H1 (cell line): ENCODE data around the gene HECTD4. TPM values are rescaled to one million over a fixed set of nuclear protein-coding genes. Genes with fewer than 3 reads are reported as not detected.
A peak's percentile ranks its signal among the peaks of the same experiment; 100 is the strongest.

Experiments
- CTCF ChIA-PET: fragments of 300-600 bp; sonication (Branson Sonifier 250); formaldehyde crosslinking; loops from one replicate; lab custom pipeline; 2021; ENCODE audit not compliant: partially characterized antibody; lab: Charles Lee
- POLR2A ChIA-PET: fragments of 300-600 bp; sonication (Branson Sonifier 250); formaldehyde crosslinking; loops from one replicate; lab custom pipeline; 2021; ENCODE audit warnings: inconsistent platforms; ENCODE audit not compliant: partially characterized antibody; lab: Charles Lee
- DNase-seq, 2 experiments: peaks; one replicate each; pipeline versions ENCODE4 v3.0.0 to v3.0.0-alpha.2; 2010 to 2022; ENCODE audit warnings: low spot score in 2 of 2, low read depth in 1 of 2, mixed read lengths in 1 of 2
- FAIRE-seq: peaks from 2 replicates; lab custom pipeline; 2011; peaks lifted over from hg19 to GRCh38; lab: Jason Lieb, UNC
- H2AFZ ChIP-seq: 2 replicates; pipeline ENCODE4 v1.8.1; 2012; ENCODE audit warnings: low read length, inconsistent platforms
- H2AK5ac ChIP-seq: 2 replicates; pipeline ENCODE4 v1.6.1; 2013; ENCODE audit warnings: low read depth, low read length
- H2BK120ac ChIP-seq: replicated peaks from 2 replicates; pipeline ENCODE3; 2013; ENCODE audit warnings: low read depth, low read length, inconsistent platforms
- H2BK12ac ChIP-seq: 2 replicates; pipeline ENCODE4 v1.6.1; 2013; ENCODE audit warnings: low read depth, low read length
- H2BK15ac ChIP-seq: 2 replicates; pipeline ENCODE4 v1.6.1; 2013; ENCODE audit warnings: low read length
- H2BK20ac ChIP-seq: 2 replicates; pipeline ENCODE4 v1.6.1; 2013; ENCODE audit warnings: low read length
- H2BK5ac ChIP-seq: 2 replicates; pipeline ENCODE4 v1.6.1; 2013; ENCODE audit warnings: low read depth, low read length
- H3K14ac ChIP-seq: 2 replicates; pipeline ENCODE4 v1.6.1; 2013; ENCODE audit warnings: inconsistent platforms; ENCODE audit not compliant: insufficient read length
- H3K18ac ChIP-seq: 2 replicates; pipeline ENCODE4 v1.6.1; 2013; ENCODE audit warnings: low read length; ENCODE audit errors: extremely low read depth
- H3K23ac ChIP-seq: 2 replicates; pipeline ENCODE4 v1.6.1; 2013; ENCODE audit warnings: inconsistent platforms; ENCODE audit not compliant: insufficient read length
- H3K23me2 ChIP-seq: 2 replicates; pipeline ENCODE4 v1.6.1; 2013; ENCODE audit warnings: low read depth, low read length
- H3K27ac ChIP-seq: 2 replicates; pipeline ENCODE4 v1.6.1; 2011; ENCODE audit warnings: low read depth, low read length, inconsistent platforms
- H3K27me3 ChIP-seq, 4 experiments: replicated peaks in 1 of 4; 1 replicate in 1 of 4; 2 replicates in 3 of 4; pipeline versions ENCODE4 v1.6.1 to v1.8.1; 2011 to 2013; ENCODE audit warnings: low read length in 3 of 4, mild to moderate bottlenecking in 3 of 4, inconsistent platforms in 2 of 4, mixed read lengths in 2 of 4, moderate library complexity in 1 of 4; ENCODE audit not compliant: control insufficient read depth in 3 of 4, insufficient read depth in 3 of 4; ENCODE audit errors: extremely low read depth in 1 of 4
- H3K36me3 ChIP-seq, 4 experiments: 2 replicates each; pipeline versions ENCODE4 v1.6.1 to v1.8.1; 2011 to 2013; ENCODE audit warnings: mild to moderate bottlenecking in 4 of 4, low read length in 3 of 4, moderate library complexity in 2 of 4, control low read depth in 1 of 4, inconsistent platforms in 1 of 4; ENCODE audit not compliant: insufficient read depth in 4 of 4, control insufficient read depth in 2 of 4
- H3K4ac ChIP-seq: replicated peaks from 2 replicates; pipeline ENCODE3; 2013; ENCODE audit warnings: low read length, low read depth, mixed read lengths, inconsistent platforms; ENCODE audit not compliant: insufficient read length
- H3K4me1 ChIP-seq, 4 experiments: replicated peaks in 1 of 4; 1 replicate in 1 of 4; 2 replicates in 3 of 4; pipeline versions ENCODE4 v1.6.1 to v1.8.1; 2011 to 2013; ENCODE audit warnings: low read length in 3 of 4, inconsistent platforms in 2 of 4, mixed read lengths in 1 of 4; ENCODE audit not compliant: insufficient read depth in 4 of 4, control insufficient read depth in 3 of 4
- H3K4me2 ChIP-seq, 2 experiments: 2 replicates each; pipeline versions ENCODE4 v1.6.1 to v1.8.1; 2011 to 2013; ENCODE audit warnings: low read depth in 2 of 2, low read length in 2 of 2, control low read depth in 1 of 2, inconsistent platforms in 1 of 2, mild to moderate bottlenecking in 1 of 2; ENCODE audit not compliant: insufficient read depth in 1 of 2
- H3K4me3 ChIP-seq, 4 experiments: fragments of 200-600, 300-600 bp in 1 of 4; sonication (generic), shearing (Covaris generic), sonication (Bioruptor Twin) in 1 of 4; 2 replicates each; pipeline versions ENCODE4 v1.5.1 to v1.8.1; 2011 to 2016; ENCODE audit warnings: low read length in 4 of 4, low read depth in 3 of 4, control low read depth in 2 of 4, inconsistent platforms in 2 of 4, mild to moderate bottlenecking in 2 of 4, mixed read lengths in 1 of 4, moderate library complexity in 1 of 4; ENCODE audit not compliant: insufficient read depth in 2 of 4; ENCODE audit errors: extremely low read depth in 1 of 4
- H3K56ac ChIP-seq: replicated peaks from 2 replicates; pipeline ENCODE3; 2013; ENCODE audit warnings: low read depth, mild to moderate bottlenecking, mixed read lengths, low read length, inconsistent platforms; ENCODE audit not compliant: insufficient read length
- H3K79me1 ChIP-seq: 2 replicates; pipeline ENCODE4 v1.6.1; 2013; ENCODE audit warnings: low read depth, low read length, control low read depth
- H3K79me2 ChIP-seq, 2 experiments: 2 replicates each; pipeline versions ENCODE4 v1.6.1 to v1.8.1; 2012 to 2013; ENCODE audit warnings: low read length in 2 of 2, mild to moderate bottlenecking in 2 of 2, inconsistent platforms in 1 of 2; ENCODE audit not compliant: insufficient read depth in 2 of 2, control insufficient read depth in 1 of 2
- H3K9ac ChIP-seq, 4 experiments: replicated peaks in 1 of 4; 1 replicate in 1 of 4; 2 replicates in 3 of 4; pipeline versions ENCODE4 v1.6.1 to v1.8.1; 2011 to 2013; ENCODE audit warnings: low read depth in 3 of 4, low read length in 3 of 4, control low read depth in 2 of 4, mild to moderate bottlenecking in 2 of 4, moderate library complexity in 2 of 4, inconsistent platforms in 1 of 4; ENCODE audit errors: extremely low read depth in 1 of 4
- H3K9me3 ChIP-seq, 2 experiments: 2 replicates each; pipeline versions ENCODE4 v1.6.1 to v1.8.1; 2012 to 2013; ENCODE audit warnings: mild to moderate bottlenecking in 2 of 2, moderate library complexity in 2 of 2, control low read depth in 1 of 2, inconsistent platforms in 1 of 2, low read depth in 1 of 2, low read length in 1 of 2, mixed read lengths in 1 of 2; ENCODE audit not compliant: insufficient read depth in 2 of 2
- H4K20me1 ChIP-seq, 2 experiments: replicated peaks in 1 of 2; 2 replicates each; pipeline versions ENCODE3 to v1.8.1; 2011 to 2013; ENCODE audit warnings: inconsistent platforms in 2 of 2, low read length in 2 of 2, mild to moderate bottlenecking in 1 of 2; ENCODE audit not compliant: insufficient read depth in 2 of 2, control insufficient read depth in 1 of 2
- H4K5ac ChIP-seq: 2 replicates; pipeline ENCODE4 v1.6.1; 2013; ENCODE audit warnings: low read length, low read depth, mixed read lengths, inconsistent platforms; ENCODE audit not compliant: insufficient read length
- H4K8ac ChIP-seq: 2 replicates; pipeline ENCODE4 v1.8.0; 2013; ENCODE audit warnings: mild to moderate bottlenecking, moderate library complexity, low read length, inconsistent platforms; ENCODE audit not compliant: insufficient read depth; ENCODE audit errors: extremely low read depth
- H4K91ac ChIP-seq: replicated peaks from 2 replicates; pipeline ENCODE3; 2013; ENCODE audit warnings: low read length, mixed read lengths, inconsistent platforms; ENCODE audit not compliant: insufficient read length
- SIN3A ChIP-seq, 2 experiments: IDR thresholded peaks in 1 of 2; conservative IDR thresholded peaks in 1 of 2; 2 replicates each; pipeline ENCODE4 v1.6.1; 2011 to 2012; ENCODE audit warnings: low read length in 2 of 2, improper control_type of control experiment in 1 of 2, low read depth in 1 of 2, mild to moderate bottlenecking in 1 of 2
- WGBS, 2 experiments: shearing (Covaris generic) in 1 of 2; methylation state at CpG; one replicate each; pipeline versions ENCODE4 v1.1.6 to v1.1.7; 2013 to 2015; ENCODE audit warnings: low lambda C conversion rate in 2 of 2, mixed read lengths in 2 of 2, inconsistent platforms in 1 of 2, low coverage in 1 of 2, missing lambda C conversion rate in 1 of 2; ENCODE audit not compliant: insufficient replicate concordance in 2 of 2, insufficient coverage in 1 of 2, insufficient read length in 1 of 2; ENCODE audit errors: extremely low coverage in 1 of 2, missing lambda C conversion rate in 1 of 2; 5-methylcytosine and 5-hydroxymethylcytosine counted together
- polyA plus RNA-seq, 7 experiments: library from polyadenylated mRNA; depleted of rRNA in 3 of 7; stranded (reverse) in 5 of 7; unstranded in 2 of 7; fragments of >200 nt in 5 of 7; fragments of 200-250 nt in 2 of 7; gene quantifications; 1 replicate in 5 of 7; 2 replicates in 1 of 7; 4 replicates in 1 of 7; pipeline versions ENCODE4 v1.2.1 to v1.2.3, GENCODE V29; 2011 to 2013; ENCODE audit warnings: missing spikeins in 2 of 7, mixed read lengths in 2 of 7
- total RNA-seq: library from RNA; stranded (reverse); fragmentation: NEBNext Ultra II Directional; extraction: Animal tissue kit (Norgen Biotek cat#: 25700); gene quantifications from 2 replicates; pipeline ENCODE4 v1.2.1, GENCODE V29; 2021
- TF ChIP-seq, protein P1 (sequence below): IDR thresholded peaks from 2 replicates; pipeline ENCODE4 v1.6.1; 2012; ENCODE audit warnings: inconsistent platforms

The HECTD4 gene
- total and polyA plus RNA-seq, 2 of the 8 experiments (the other 6 are each of a cell fraction or from before 2014, with no cell fraction given): 6.5 to 33.7 TPM

DNA sequence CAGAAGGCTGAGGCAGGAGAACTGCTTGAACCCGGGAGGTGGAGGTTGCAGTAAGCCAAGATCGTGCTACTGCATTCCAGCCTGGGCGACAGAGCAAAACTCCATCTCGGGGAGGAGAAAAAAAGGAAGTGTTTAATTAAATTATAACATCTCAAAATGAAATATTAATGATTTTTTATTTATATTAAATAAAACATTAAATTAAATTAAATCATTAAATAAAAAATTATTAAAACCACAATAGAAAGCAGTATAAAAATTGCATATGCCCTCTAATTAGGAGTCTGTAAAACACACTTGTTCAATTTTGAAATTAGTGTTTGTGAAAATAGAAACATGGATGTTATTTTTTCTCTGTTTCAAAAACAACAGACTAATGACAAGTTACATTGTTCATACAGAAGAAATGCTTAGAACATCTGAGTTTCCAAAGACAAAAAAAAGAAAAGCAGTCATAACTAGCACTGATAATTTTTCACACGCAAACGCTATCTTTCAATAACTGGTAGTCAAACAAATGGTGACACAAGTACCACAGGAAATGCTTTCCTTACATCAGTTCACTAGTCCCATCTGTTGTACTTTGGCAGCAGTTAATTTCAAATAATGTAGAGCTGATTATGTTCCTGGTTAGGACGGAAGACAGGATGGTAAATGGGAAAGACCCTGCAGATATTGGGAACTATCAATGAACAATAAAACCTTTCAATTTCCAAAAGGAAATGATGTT is 54.9 kb downstream of the HECTD4 start:
- no peak overlapping the region for H4K91ac ChIP-seq
- CTCF ChIA-PET: no interaction called here
- H2BK120ac ChIP-seq: no peak overlapping the region
- no peak overlapping the region for H2AK5ac ChIP-seq
- H3K18ac ChIP-seq: no peak overlapping the region
- no peaks in the 10 kb centered on the region for H3K9me3 ChIP-seq
- no peak overlapping the region for H2BK20ac ChIP-seq
- H3K27ac ChIP-seq: no peak overlapping the region; the same call in 1 of the 2 replicates
- no peak overlapping the region for H2BK15ac ChIP-seq
- no peaks in the 10 kb centered on the region for H3K27me3 ChIP-seq
- H3K56ac ChIP-seq: no peak overlapping the region
- no peak overlapping the region for H3K9ac ChIP-seq
- WGBS, 2 experiments: 97% methylated on average over 7 of the region's 7 CpGs; no CpG with 5 or more reads in 1 of the 2 experiments
- no peak overlapping the region for H3K4me3 ChIP-seq
- H4K5ac ChIP-seq: no peak overlapping the region
- H3K36me3 ChIP-seq: no peaks in the 10 kb centered on the region
- H3K14ac ChIP-seq: no peak overlapping the region
- no peaks in the 10 kb centered on the region for H3K23me2 ChIP-seq
- H4K8ac ChIP-seq: no peak overlapping the region
- H4K20me1 ChIP-seq: no peaks in the 10 kb centered on the region
- POLR2A ChIA-PET: no interaction called here
- no peaks in the 10 kb centered on the region for H3K79me1 ChIP-seq
- H3K23ac ChIP-seq: no peak overlapping the region
- no peak overlapping the region for H2BK5ac ChIP-seq
- DNase-seq (no peak), FAIRE-seq (peak; percentile 66)
- peaks cover 0 to 8% of the 10 kb centered on the region in 2 experiments; a peak in 2 of 4 replicates for H3K79me2 ChIP-seq
- no peak overlapping the region for H3K4me2 ChIP-seq
- H2AFZ ChIP-seq: no peak overlapping the region
- H2BK12ac ChIP-seq: no peak overlapping the region
- H3K4me1 ChIP-seq: peaks cover 0 to 2% (median 0%) of the 10 kb centered on the region in 4 experiments; a peak in 2 of 7 replicates
- no peak overlapping the region for H3K4ac ChIP-seq
- TF ChIP-seq, protein P1, sequence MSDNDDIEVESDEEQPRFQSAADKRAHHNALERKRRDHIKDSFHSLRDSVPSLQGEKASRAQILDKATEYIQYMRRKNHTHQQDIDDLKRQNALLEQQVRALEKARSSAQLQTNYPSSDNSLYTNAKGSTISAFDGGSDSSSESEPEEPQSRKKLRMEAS: no peak
- TF ChIP-seq SIN3A (conservative IDR thresholded peaks at IDR 0.05 in 1 of 2, IDR thresholded peaks at IDR 0.05 in 1 of 2; ENCODE audit: low read depth in 1 of 2, low read length in 2 of 2): no peak
